HCT116 (cell line): ENCODE data around the gene SRGAP1.

Experiments
- CEBPB ChIP-seq: IDR thresholded peaks from 2 replicates; pipeline ENCODE4 v1.6.1; 2012; ENCODE audit warnings: low read depth
- CTCF ChIP-seq, 3 experiments: fragments of 200-600 bp in 1 of 3; sonication (generic) in 1 of 3; IDR thresholded peaks in 2 of 3; conservative IDR thresholded peaks in 1 of 3; 2 replicates each; pipeline ENCODE4 v1.5.1; 2012 to 2017; ENCODE audit warnings: low read depth in 2 of 3, low read length in 2 of 3, antibody characterized with exemption in 1 of 3, borderline replicate concordance in 1 of 3, control low read depth in 1 of 3, mild to moderate bottlenecking in 1 of 3, mixed read lengths in 1 of 3, mixed run types in 1 of 3, moderate library complexity in 1 of 3; ENCODE audit not compliant: insufficient read depth in 1 of 3
- ELF1 ChIP-seq: IDR thresholded peaks from 2 replicates; pipeline ENCODE4 v1.6.1; 2012; ENCODE audit warnings: low read depth, borderline replicate concordance
- EZH2 ChIP-seq: fragments of 200-600 bp; sonication (generic); IDR thresholded peaks from 2 replicates; pipeline ENCODE4 v1.6.1; 2017; ENCODE audit warnings: antibody characterized with exemption, mixed run types
- EZH2phosphoT487 ChIP-seq: fragments of 200-600 bp; IDR thresholded peaks from 2 replicates; pipeline ENCODE4 v1.6.1; 2018; ENCODE audit warnings: antibody characterized with exemption, borderline replicate concordance
- MAX ChIP-seq: IDR thresholded peaks from 2 replicates; pipeline ENCODE4 v1.6.1; 2012
- POLR2A ChIP-seq: IDR thresholded peaks from 2 replicates; pipeline ENCODE4 v1.7.0; 2011; ENCODE audit warnings: borderline replicate concordance; ENCODE audit not compliant: insufficient read depth, insufficient read length; ENCODE audit errors: extremely low read depth
- POLR2AphosphoS5 ChIP-seq: IDR thresholded peaks from 2 replicates; pipeline ENCODE4 v1.6.1; 2011; ENCODE audit warnings: mild to moderate bottlenecking, low read depth, low read length, moderate library complexity
- RAD21 ChIP-seq: IDR thresholded peaks from 2 replicates; pipeline ENCODE4 v1.6.1; 2012; ENCODE audit warnings: low read depth, mild to moderate bottlenecking
- SP1 ChIP-seq: IDR thresholded peaks from 2 replicates; pipeline ENCODE4 v1.6.1; 2012; ENCODE audit warnings: low read depth
- ZFX ChIP-seq: fragments of 450-650 bp; IDR thresholded peaks from 2 replicates; pipeline ENCODE4 v1.6.1; 2017
- TF ChIP-seq, protein P1 (sequence below): IDR thresholded peaks from 2 replicates; pipeline ENCODE4 v1.6.1; 2012; ENCODE audit warnings: low read depth

DNA sequence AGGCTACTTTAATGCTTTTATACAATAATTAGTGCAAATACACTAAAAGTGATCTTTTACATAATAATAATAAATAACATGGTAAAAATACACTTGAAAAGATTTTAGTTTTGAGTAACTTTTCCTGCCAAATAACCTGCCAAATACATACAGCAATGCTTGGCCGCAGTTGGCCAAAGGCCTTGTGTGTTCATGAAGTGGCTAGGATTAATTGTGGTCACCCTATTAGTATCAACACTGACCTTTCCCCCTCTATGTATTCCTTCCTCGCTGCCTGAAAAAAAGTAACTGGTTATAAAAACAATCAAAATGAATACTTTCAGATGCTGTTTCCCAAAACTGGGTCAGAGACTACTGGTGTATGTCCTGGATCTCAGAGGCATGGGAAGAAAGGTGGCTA lies 343.3 kb downstream of the SRGAP1 start:
- TF ChIP-seq RAD21 (no peak), CTCF (IDR thresholded peaks at IDR 0.05 in 2 of 3, conservative IDR thresholded peaks at IDR 0.05 in 1 of 3; ENCODE audit: borderline replicate concordance in 1 of 3, insufficient read depth in 1 of 3, low read depth in 2 of 3, low read length in 2 of 3) (no peak), POLR2A (no peak), CEBPB (no peak), ZFX (no peak), SP1 (no peak), POLR2AphosphoS5 (no peak), MAX (no peak), ELF1 (no peak), EZH2phosphoT487 (no peak), EZH2 (no peak)
- TF ChIP-seq, protein P1, sequence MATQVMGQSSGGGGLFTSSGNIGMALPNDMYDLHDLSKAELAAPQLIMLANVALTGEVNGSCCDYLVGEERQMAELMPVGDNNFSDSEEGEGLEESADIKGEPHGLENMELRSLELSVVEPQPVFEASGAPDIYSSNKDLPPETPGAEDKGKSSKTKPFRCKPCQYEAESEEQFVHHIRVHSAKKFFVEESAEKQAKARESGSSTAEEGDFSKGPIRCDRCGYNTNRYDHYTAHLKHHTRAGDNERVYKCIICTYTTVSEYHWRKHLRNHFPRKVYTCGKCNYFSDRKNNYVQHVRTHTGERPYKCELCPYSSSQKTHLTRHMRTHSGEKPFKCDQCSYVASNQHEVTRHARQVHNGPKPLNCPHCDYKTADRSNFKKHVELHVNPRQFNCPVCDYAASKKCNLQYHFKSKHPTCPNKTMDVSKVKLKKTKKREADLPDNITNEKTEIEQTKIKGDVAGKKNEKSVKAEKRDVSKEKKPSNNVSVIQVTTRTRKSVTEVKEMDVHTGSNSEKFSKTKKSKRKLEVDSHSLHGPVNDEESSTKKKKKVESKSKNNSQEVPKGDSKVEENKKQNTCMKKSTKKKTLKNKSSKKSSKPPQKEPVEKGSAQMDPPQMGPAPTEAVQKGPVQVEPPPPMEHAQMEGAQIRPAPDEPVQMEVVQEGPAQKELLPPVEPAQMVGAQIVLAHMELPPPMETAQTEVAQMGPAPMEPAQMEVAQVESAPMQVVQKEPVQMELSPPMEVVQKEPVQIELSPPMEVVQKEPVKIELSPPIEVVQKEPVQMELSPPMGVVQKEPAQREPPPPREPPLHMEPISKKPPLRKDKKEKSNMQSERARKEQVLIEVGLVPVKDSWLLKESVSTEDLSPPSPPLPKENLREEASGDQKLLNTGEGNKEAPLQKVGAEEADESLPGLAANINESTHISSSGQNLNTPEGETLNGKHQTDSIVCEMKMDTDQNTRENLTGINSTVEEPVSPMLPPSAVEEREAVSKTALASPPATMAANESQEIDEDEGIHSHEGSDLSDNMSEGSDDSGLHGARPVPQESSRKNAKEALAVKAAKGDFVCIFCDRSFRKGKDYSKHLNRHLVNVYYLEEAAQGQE = no peak
